Left lung (tissue), 10 donors: ENCODE measurements around the gene SMIM1. TPM values are rescaled to one million over a fixed set of nuclear protein-coding genes. Genes with fewer than 3 reads are reported as not detected.
"Not testable (repeated sequence)": the region's sequence is repeated elsewhere in the genome, so short reads cannot be mapped to it uniquely, and the experiment has no call there.

Experiments used
- ATAC-seq: fragments of 200-7000 bp; cut with Tn5 transposase; one replicate; pipeline ENCODE4 v1.9.1; 2020; ENCODE audit warnings: moderate library complexity
- DNase-seq, 4 donors: peaks; one replicate each; pipeline ENCODE4 v3.0.0-alpha.2; 2013 to 2020
- H3K27ac ChIP-seq, 2 donors: fragments of 200-600 bp; sonication (generic) in 1 of 2; one replicate each; pipeline versions ENCODE4 v1.5.0 to v1.8.0; 2020 to 2021
- H3K27me3 ChIP-seq, 2 donors: fragments of 200-600 bp; sonication (generic) in 1 of 2; one replicate each; pipeline versions ENCODE4 v1.5.0 to v1.8.0; 2020 to 2021
- H3K36me3 ChIP-seq, 2 donors: fragments of 200-600 bp; sonication (generic) in 1 of 2; one replicate each; pipeline versions ENCODE4 v1.5.0 to v1.8.0; 2020 to 2021
- H3K4me1 ChIP-seq, 2 donors: fragments of 200-600 bp; one replicate each; pipeline ENCODE4 v1.8.0; 2021
- H3K4me3 ChIP-seq, 2 donors: fragments of 200-600 bp; sonication (generic) in 1 of 2; one replicate each; pipeline versions ENCODE4 v1.5.0 to v1.8.0; 2020 to 2021; ENCODE audit warnings: mild to moderate bottlenecking in 1 of 2
- H3K9me3 ChIP-seq, 2 donors: fragments of 200-600 bp; sonication (generic) in 1 of 2; one replicate each; pipeline versions ENCODE4 v1.5.0 to v1.8.0; 2020 to 2021
- CTCF ChIP-seq, 2 donors: fragments of 200-600 bp; sonication (generic) in 1 of 2; IDR thresholded peaks; one replicate each; pipeline versions ENCODE4 v1.5.0 to v1.8.0; 2021; ENCODE audit warnings: antibody characterized with exemption in 2 of 2
- intact Hi-C, 2 donors: fragments of 100-400 bp; cut with DNase I; formaldehyde crosslinking; loops; one replicate each; pipeline versions ENCODE4 v1.11.2 to v1.14.2; 2022
- polyA plus RNA-seq, 6 donors: library from polyadenylated mRNA; unstranded; fragments of 120-200 nt; gene quantifications; one replicate each; pipeline ENCODE4 v1.2.1, GENCODE V29; 2013; ENCODE audit not compliant: insufficient read length in 6 of 6
- total RNA-seq, 2 donors: library from RNA; stranded (reverse); fragmentation: NEBNext Ultra II Directional; extraction: Animal tissue kit (Norgen Biotek cat#: 25700); gene quantifications; one replicate each; pipeline ENCODE4 v1.2.1, GENCODE V29; 2021
- donor health status: DM: no; HTN: yes; CAD: no.
- donor health status: DM: no; HTN: no; CAD: no.

Gene SMIM1
- total and polyA plus RNA-seq, 8 donors: 1.6 to 7.4 (median 5.5) TPM

- Histone ChIP-seq H3K27me3 (peaks cover 0 to 8% of the 10 kb centered on the region in 2 donors), H3K36me3 (no peaks in the 10 kb centered on the region), H3K9me3 (no peaks in the 10 kb centered on the region), H3K27ac (no peak overlapping the region), H3K4me1 (no peaks in the 10 kb centered on the region), H3K4me3 (no peak overlapping the region)
- ATAC-seq (no peak), DNase-seq (no peak)
- TF ChIP-seq CTCF (IDR thresholded peaks at IDR 0.05): no peak
- intact Hi-C loops: no loop called here
These were observed 35.2 kb downstream of the SMIM1 start for GRCh38 chr1:3807769-3808168.

GRCh38 chr1:3809680-3810079 is 37.1 kb downstream of the SMIM1 start:
- Histone ChIP-seq H3K9me3 (no peaks in the 10 kb centered on the region), H3K27ac (no peak overlapping the region), H3K27me3 (no peaks in the 10 kb centered on the region), H3K4me3 (no peak overlapping the region), H3K36me3 (peaks cover 0 to 9% of the 10 kb centered on the region in 2 donors), H3K4me1 (no peaks in the 10 kb centered on the region)
- intact Hi-C loops: no loop called here
- DNase-seq (no peak), ATAC-seq (no peak)
- TF ChIP-seq CTCF (IDR thresholded peaks at IDR 0.05): no peak

- H3K4me1 ChIP-seq, H3K27me3 ChIP-seq, H3K9me3 ChIP-seq, H3K4me3 ChIP-seq, ATAC-seq, H3K27ac ChIP-seq, DNase-seq, intact Hi-C loops: not testable (repeated sequence)
- H3K36me3 ChIP-seq: peaks cover 0 to 14% of the 10 kb centered on the region in 2 donors
These were observed 37.7 kb downstream of the SMIM1 start for GRCh38 chr1:3810149-3810761.

GRCh38 chr1:3811595-3811911 is 39.0 kb downstream of the SMIM1 start:
- Histone ChIP-seq H3K9me3 (no peaks in the 10 kb centered on the region), H3K4me3 (no peak overlapping the region), H3K36me3 (peaks cover 0 to 27% of the 10 kb centered on the region in 2 donors), H3K27ac (no peak overlapping the region), H3K27me3 (no peaks in the 10 kb centered on the region), H3K4me1 (no peaks in the 10 kb centered on the region)
- no peak for DNase-seq
- ATAC-seq: no peak
- no peak for TF ChIP-seq CTCF (IDR thresholded peaks at IDR 0.05)
- intact Hi-C loops: no loop called here

- no peak for ATAC-seq
- Histone ChIP-seq H3K4me1 (no peaks in the 10 kb centered on the region), H3K4me3 (no peak overlapping the region), H3K27ac (no peak overlapping the region), H3K27me3 (no peaks in the 10 kb centered on the region), H3K36me3 (peaks cover 0 to 31% of the 10 kb centered on the region in 2 donors), H3K9me3 (no peaks in the 10 kb centered on the region)
- TF ChIP-seq CTCF (IDR thresholded peaks at IDR 0.05): no peak
- DNase-seq: no peak
- intact Hi-C loops: no loop called here
These were observed 41.5 kb downstream of the SMIM1 start for GRCh38 chr1:3814065-3814464.
